Measurements from ENCODE around the gene C1QTNF7.

Gene C1QTNF7

GRCh38 chr4:15482842-15483241 is 55.0 kb downstream of the C1QTNF7 start (continued):
- TF ChIP-seq POU6F1 (CRISPR knock-in tag; IDR thresholded peaks at IDR 0.05; ENCODE audit: borderline replicate concordance, low read depth) = no peak
- no peak for TF ChIP-seq OSR1 (CRISPR knock-in tag; IDR thresholded peaks at IDR 0.05)
- TF ChIP-seq BACH2 (CRISPR knock-in tag; IDR thresholded peaks at IDR 0.05; ENCODE audit: borderline replicate concordance) = no peak
- no peak for TF ChIP-seq ARNTL (CRISPR knock-in tag; IDR thresholded peaks at IDR 0.05; ENCODE audit: borderline replicate concordance, low read depth)
- TF ChIP-seq TCF4 (CRISPR knock-in tag; IDR thresholded peaks at IDR 0.05; ENCODE audit: borderline replicate concordance) = no peak
- no peak for TF ChIP-seq SNAI2 (CRISPR knock-in tag; IDR thresholded peaks at IDR 0.05)
- no peak for TF ChIP-seq CSDC2 (CRISPR knock-in tag; IDR thresholded peaks at IDR 0.05)
- no peak for TF ChIP-seq PATZ1 (CRISPR knock-in tag; IDR thresholded peaks at IDR 0.05; ENCODE audit: borderline replicate concordance)
- TF ChIP-seq ZNF565 (CRISPR knock-in tag; conservative IDR thresholded peaks at IDR 0.05; ENCODE audit: low read depth) = no peak
- TF ChIP-seq ZC3H10 (CRISPR knock-in tag; IDR thresholded peaks at IDR 0.05) = no peak
- TF ChIP-seq PPARA (CRISPR knock-in tag; IDR thresholded peaks at IDR 0.05; ENCODE audit: borderline replicate concordance) = no peak

- TF ChIP-seq BACH2 (CRISPR knock-in tag; IDR thresholded peaks at IDR 0.05; ENCODE audit: borderline replicate concordance) = no peak
- no peak for TF ChIP-seq TSHZ2 (CRISPR knock-in tag; IDR thresholded peaks at IDR 0.05)
- TF ChIP-seq CREB5 (CRISPR knock-in tag; IDR thresholded peaks at IDR 0.05; ENCODE audit: low read depth) = no peak
- no peak for TF ChIP-seq SNAI2 (CRISPR knock-in tag; IDR thresholded peaks at IDR 0.05)
- TF ChIP-seq POU6F1 (CRISPR knock-in tag; IDR thresholded peaks at IDR 0.05; ENCODE audit: borderline replicate concordance, low read depth) = no peak
- no peak for TF ChIP-seq CSRNP3 (CRISPR knock-in tag; IDR thresholded peaks at IDR 0.05)
- no peak for TF ChIP-seq ZC3H10 (CRISPR knock-in tag; IDR thresholded peaks at IDR 0.05)
- TF ChIP-seq ZFP3 (CRISPR knock-in tag; IDR thresholded peaks at IDR 0.05) = no peak
- TF ChIP-seq ZNF70 (CRISPR knock-in tag; IDR thresholded peaks at IDR 0.05) = no peak
- no peak for TF ChIP-seq OSR1 (CRISPR knock-in tag; IDR thresholded peaks at IDR 0.05)
- no peak for TF ChIP-seq ZNF565 (CRISPR knock-in tag; conservative IDR thresholded peaks at IDR 0.05; ENCODE audit: low read depth)
- TF ChIP-seq PPARA (CRISPR knock-in tag; IDR thresholded peaks at IDR 0.05; ENCODE audit: borderline replicate concordance) = no peak
- TF ChIP-seq ZNF8 (CRISPR knock-in tag; IDR thresholded peaks at IDR 0.05) = no peak
- TF ChIP-seq TOX (CRISPR knock-in tag; IDR thresholded peaks at IDR 0.05; ENCODE audit: borderline replicate concordance) = no peak
- no peak for TF ChIP-seq ZFP30 (CRISPR knock-in tag; IDR thresholded peaks at IDR 0.05)
- TF ChIP-seq ESRRG (CRISPR knock-in tag; IDR thresholded peaks at IDR 0.05) = no peak
These were observed 60.3 kb downstream of the C1QTNF7 start for GRCh38 chr4:15488136-15488535.

More at GRCh38 chr4:15488136-15488535, 60.3 kb downstream of the C1QTNF7 start:
- no peak for ATAC-seq

All from SK-N-SH treated with all-trans-retinoic acid at 6 μM for 48 hours (cell line).